NOMO-1 treated with dmso at 0.1 percent for 144 hours (cell line): ENCODE measurements around the gene PGLYRP3.
A peak's percentile ranks its signal among the peaks of the same experiment; 100 is the strongest.

Source experiments
- DNase-seq: peaks from one replicate; lab custom pipeline; 2025; ENCODE audit not compliant: unreplicated experiment; lab: John Stamatoyannopoulos, UW

PGLYRP3 gene

GRCh38 chr1:153312570-153313186 lies at the start of gene PGLYRP3:
Gene PGLYRP3 (minus strand): TSS chr1:153312952. CDS start chr1:153310665, 2,287 bp downstream.
- no peak for DNase-seq

DNA sequence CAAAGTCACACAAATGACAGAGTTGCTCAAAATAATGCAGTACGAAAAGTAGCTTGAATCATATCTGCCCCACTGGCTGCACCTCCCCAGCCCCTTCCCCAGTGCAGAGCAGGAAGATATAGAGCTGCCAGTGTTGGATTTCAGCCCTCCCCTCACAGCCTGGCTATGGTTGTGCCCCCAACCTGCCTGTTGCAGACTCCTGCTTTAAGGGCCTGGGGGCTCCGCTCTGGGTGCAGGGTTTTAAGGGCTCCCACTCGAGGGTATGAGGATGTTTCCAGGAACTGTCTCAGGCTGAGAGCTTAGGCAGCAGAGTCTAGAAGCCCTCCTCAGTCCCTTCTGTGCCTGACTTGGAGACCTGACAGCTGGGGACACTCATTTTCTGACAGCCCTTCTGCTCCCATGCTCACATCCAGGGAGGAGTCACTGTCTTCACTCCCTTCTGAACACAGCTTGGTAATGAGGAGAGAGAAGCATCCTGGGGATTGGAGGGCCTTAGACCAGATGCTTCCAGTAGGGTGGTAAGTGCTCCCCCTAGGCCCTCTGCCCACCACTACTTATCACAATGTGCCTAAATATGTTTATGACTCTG lies 49.5 kb upstream of the PGLYRP3 start:
- no peak for DNase-seq

DNA sequence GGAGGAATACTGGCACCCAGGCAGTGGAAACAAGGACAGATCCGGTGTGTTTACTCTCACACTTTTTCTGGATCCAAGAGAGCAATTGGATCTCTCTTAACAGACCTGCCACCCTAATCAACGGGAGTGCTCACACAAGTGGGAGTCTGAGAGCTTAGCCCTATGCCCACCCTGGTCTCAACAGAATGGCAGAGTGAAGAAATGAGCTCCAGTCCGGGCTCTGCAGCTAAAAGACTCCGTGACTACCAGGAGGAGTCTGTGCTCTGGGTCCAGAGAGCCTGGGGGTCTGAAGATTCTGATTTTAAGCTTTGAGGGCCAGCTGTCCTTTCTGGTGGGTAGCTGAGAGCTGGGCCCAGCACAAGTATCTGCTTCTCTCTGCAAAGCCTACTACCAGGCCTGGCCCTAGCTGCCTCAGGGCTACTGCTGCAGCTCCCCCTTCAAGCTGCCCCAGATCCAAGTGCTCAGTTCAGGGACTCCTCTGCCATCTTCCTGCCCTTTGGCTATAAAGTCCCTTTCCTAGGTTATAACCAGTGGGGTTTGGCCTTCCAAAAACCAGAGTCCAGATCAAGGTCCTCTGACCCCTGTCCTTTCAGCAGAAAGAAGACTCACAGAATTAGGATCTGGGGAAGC lies 48.8 kb upstream of the PGLYRP3 start:
- DNase-seq: no peak

DNA sequence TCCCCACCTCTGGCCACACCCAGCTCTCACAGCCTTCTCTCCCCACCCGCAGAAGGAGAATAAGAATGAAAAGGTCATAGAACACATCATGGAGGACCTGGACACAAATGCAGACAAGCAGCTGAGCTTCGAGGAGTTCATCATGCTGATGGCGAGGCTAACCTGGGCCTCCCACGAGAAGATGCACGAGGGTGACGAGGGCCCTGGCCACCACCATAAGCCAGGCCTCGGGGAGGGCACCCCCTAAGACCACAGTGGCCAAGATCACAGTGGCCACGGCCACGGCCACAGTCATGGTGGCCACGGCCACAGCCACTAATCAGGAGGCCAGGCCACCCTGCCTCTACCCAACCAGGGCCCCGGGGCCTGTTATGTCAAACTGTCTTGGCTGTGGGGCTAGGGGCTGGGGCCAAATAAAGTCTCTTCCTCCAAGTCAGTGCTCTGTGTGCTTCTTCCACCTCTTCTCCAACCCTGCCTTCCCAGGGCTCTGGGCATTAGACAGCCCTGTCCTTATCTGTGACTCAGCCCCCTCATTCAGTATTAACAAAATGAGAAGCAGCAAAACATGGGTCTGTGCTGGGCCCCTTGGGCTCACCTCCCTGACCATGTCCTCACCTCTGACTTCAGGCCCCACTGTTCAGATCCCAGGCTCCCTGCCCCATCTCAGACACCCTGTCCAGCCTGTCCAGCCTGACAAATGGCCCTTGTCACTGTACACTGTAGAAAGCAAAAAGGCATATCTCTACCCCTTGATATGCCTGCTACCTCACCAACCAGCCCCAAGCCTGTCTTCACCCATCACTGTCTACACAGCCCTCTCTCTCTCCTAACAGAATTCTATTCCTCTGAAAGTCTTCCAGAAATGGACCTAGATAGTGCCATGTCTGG lies 48.1 kb upstream of the PGLYRP3 start:
- DNase-seq: no peak

DNA sequence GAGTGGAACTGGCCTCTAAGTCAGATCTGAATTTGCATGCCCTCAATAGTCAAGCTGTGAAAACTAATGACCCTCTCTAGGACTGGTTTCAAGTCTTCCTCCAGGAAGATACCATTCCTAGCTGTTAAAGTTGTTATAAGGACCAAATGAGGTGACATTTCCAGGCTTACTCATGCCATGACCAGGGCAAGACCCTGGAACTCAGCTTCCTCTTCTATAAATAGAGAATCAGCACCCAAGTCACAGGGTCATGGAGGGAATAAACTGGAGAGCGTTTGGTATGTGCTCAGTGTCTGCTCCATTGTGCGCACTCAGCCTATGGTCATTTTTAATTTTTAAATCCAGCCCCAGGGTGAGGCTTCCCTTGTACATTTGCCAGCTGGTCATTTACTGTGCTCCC lies 47.4 kb upstream of the PGLYRP3 start:
- DNase-seq: no peak

GRCh38 chr1:153359241-153359640 lies 46.5 kb upstream of the PGLYRP3 start:
- no peak for DNase-seq

DNA sequence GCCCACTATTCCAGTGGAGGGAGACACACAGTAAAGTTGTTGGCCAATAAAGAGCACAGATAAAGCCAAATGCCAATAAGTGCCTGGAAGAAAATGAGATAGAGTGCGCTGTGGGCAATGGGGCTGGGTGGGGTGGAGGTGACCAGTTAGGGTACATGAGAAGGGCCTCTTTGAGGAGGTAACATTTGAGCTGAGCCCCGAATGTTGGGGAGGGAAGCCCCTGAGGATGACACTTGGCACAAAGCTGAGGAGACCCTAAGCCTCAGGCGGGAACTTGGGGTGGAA lies 45.9 kb upstream of the PGLYRP3 start:
- DNase-seq: no peak

- DNase-seq: no peak
Observed at GRCh38 chr1:153357853-153358690, 45.3 kb upstream of the PGLYRP3 start, which contains the start of gene S100A9. Gene S100A9 (plus strand): TSS chr1:153357854. CDS start chr1:153358284, 430 bp downstream.

GRCh38 chr1:153357076-153357852 lies 44.5 kb upstream of the PGLYRP3 start:
- DNase-seq: peak; percentile 81

DNA sequence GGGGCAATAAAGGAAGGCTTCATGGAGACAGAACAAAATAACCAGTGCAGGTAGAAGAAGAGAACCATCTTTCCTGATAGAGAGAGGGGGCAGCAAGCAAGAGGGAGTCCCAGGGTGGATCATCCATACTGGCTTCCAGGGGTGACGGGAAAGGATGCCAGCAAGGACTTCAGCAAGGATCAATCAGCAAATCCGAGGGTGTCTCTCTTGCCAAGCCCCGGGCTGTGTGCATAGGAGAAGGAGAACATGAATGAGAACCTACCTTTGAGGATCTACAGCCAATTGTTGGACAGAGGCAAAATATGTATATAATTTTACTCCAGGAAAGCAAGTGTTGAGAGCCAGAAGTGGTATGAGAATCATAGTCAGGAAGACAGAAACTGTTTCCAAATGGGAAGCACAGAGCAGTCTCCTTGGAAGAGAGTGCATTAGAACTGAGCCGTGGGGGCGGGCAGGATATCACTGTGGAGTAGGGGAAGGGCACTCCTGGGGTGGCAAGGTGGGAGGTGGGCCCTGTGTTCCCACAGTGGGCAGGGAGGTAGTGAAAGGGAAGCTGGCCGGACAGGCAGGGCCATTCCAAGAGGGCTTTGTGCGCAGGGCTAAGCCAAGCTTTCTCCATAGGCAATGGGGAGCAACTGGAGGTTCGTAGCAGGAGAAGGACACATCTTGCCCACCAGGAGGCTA lies 43.8 kb upstream of the PGLYRP3 start:
- no peak for DNase-seq

GRCh38 chr1:153355445-153356071 lies 42.8 kb upstream of the PGLYRP3 start:
- DNase-seq: peak; percentile 84

- no peak for DNase-seq
Observed at GRCh38 chr1:153354515-153355193, 41.9 kb upstream of the PGLYRP3 start.

- no peak for DNase-seq
Observed at GRCh38 chr1:153353226-153353947, 40.6 kb upstream of the PGLYRP3 start.

- DNase-seq: peak; percentile 52
Observed at GRCh38 chr1:153352523-153352922, 39.8 kb upstream of the PGLYRP3 start.

GRCh38 chr1:153350321-153350957 lies 37.7 kb upstream of the PGLYRP3 start:
- DNase-seq: no peak

GRCh38 chr1:153349363-153350320 lies 36.9 kb upstream of the PGLYRP3 start:
- no peak for DNase-seq
